ENCODE results near the gene C1QTNF9B.
"Not testable (repeated sequence)": the region's sequence is repeated elsewhere in the genome, so short reads cannot be mapped to it uniquely, and the experiment has no call there.

C1QTNF9B gene

DNA sequence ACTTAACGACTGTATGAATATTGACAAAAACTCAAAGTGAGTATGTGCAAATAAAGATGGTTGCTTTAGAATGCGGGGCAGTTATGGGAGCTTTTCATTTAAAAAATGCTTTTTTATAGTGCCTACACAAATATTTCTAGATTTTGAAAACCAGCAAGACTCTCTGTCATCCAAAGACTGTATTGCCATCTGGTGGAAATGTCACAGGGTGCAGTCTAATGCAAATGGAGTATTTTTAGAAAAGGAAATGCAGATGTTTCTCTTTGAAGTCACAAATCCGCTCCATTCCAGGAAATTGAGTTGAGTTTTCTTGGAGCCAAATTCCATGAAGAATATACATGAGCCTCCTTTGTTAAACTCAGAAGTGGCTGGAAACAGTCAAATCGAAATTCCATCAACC, 2.3 kb upstream of the C1QTNF9B start:
- Histone ChIP-seq H3K27me3 (replicated peaks; ENCODE audit: control insufficient read depth, insufficient read depth, low read length, poor library complexity, severe bottlenecking) (peaks cover 15% of the 10 kb centered on the region), H3K9me3 (ENCODE audit: control insufficient read depth, low read length) (no peaks in the 10 kb centered on the region), H3K27ac (ENCODE audit: insufficient read depth, low read length, poor library complexity, severe bottlenecking) (no peak overlapping the region), H3K4me3 (ENCODE audit: insufficient read depth, low read depth, low read length, poor library complexity, severe bottlenecking) (no peak overlapping the region), H3K36me3 (ENCODE audit: control insufficient read depth, insufficient read depth, low read length) (no peaks in the 10 kb centered on the region), H3K4me1 (ENCODE audit: control insufficient read depth, insufficient read depth, low read length, poor library complexity, severe bottlenecking) (peaks cover 6% of the 10 kb centered on the region)
- peak in 1 of 3 donors; percentile 18 for DNase-seq

DNA sequence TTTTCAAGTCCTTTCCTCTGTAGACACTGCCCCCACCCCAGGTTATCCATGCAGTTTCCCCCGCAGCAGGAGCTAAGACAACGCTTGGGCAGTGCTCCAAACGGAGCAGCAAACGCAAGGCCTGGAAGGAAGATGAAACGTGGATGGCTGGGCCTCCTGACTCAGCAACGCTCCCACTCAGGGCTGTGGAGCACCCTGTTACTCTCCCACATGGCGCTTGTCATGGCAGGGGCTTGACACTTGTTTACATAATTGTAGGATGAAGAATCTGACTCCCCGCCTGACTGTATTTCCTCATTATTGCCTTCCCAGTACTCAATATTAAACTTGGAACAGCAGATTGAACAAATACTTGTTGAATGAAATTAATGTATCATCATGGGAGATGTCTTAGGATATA, 799 bp upstream of the C1QTNF9B start:
- Histone ChIP-seq H3K27me3 (replicated peaks; ENCODE audit: control insufficient read depth, insufficient read depth, low read length, poor library complexity, severe bottlenecking) (peaks cover 4% of the 10 kb centered on the region), H3K36me3 (ENCODE audit: control insufficient read depth, insufficient read depth, low read length) (no peaks in the 10 kb centered on the region), H3K27ac (ENCODE audit: insufficient read depth, low read length, poor library complexity, severe bottlenecking) (no peak overlapping the region), H3K9me3 (ENCODE audit: control insufficient read depth, low read length) (no peaks in the 10 kb centered on the region), H3K4me1 (ENCODE audit: control insufficient read depth, insufficient read depth, low read length, poor library complexity, severe bottlenecking) (no peaks in the 10 kb centered on the region), H3K4me3 (ENCODE audit: insufficient read depth, low read depth, low read length, poor library complexity, severe bottlenecking) (no peak overlapping the region)
- no peak for DNase-seq

DNA sequence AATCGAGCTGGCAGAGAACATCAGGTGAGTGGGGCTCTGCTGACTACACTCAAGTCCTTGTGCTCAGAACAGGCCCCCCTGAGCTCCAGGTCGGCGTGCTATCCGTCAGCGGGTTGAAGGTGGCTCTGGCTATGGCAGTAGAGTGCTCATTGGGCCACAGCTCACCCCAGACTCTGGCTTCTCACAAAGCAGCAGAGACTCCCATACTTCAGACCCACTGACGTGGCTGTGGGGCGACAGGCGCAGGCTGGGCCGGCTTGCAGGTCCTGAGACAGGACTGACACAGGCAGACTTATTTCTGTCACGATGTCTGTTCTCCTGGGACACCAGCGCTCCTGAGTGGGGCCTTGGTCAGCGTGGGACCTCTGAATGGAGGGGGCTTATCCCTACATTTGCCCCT, 2.6 kb downstream of the C1QTNF9B start:
- H3K27me3 ChIP-seq (replicated peaks; ENCODE audit: control insufficient read depth, insufficient read depth, low read length, poor library complexity, severe bottlenecking); H3K27ac ChIP-seq (ENCODE audit: insufficient read depth, low read length, poor library complexity, severe bottlenecking); H3K36me3 ChIP-seq (ENCODE audit: control insufficient read depth, insufficient read depth, low read length); H3K9me3 ChIP-seq (ENCODE audit: control insufficient read depth, low read length); H3K4me1 ChIP-seq (ENCODE audit: control insufficient read depth, insufficient read depth, low read length, poor library complexity, severe bottlenecking); H3K4me3 ChIP-seq (ENCODE audit: insufficient read depth, low read depth, low read length, poor library complexity, severe bottlenecking); DNase-seq: not testable (repeated sequence)

DNA sequence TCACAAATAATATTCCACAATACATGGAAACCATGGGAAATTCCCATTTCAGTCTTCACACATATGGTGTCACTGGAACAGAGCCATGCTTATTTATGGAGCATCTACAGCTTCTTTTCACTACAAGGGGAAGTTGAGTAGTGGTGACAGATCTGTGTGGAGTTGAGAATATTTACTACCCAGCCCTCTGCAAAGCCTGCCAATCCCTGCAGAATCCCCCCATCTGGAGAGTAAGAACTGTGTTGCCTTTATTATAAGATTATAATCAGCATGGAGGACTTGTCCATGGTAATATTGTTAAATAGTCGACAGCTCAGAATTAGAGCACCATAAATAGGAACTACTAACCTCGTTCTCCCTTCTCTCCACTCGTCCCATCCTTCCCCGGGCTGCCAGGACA, 3.5 kb downstream of the C1QTNF9B start:
- not testable (repeated sequence) for H3K36me3 ChIP-seq (ENCODE audit: control insufficient read depth, insufficient read depth, low read length); H3K27ac ChIP-seq (ENCODE audit: insufficient read depth, low read length, poor library complexity, severe bottlenecking); H3K4me3 ChIP-seq (ENCODE audit: insufficient read depth, low read depth, low read length, poor library complexity, severe bottlenecking); H3K9me3 ChIP-seq (ENCODE audit: control insufficient read depth, low read length); H3K4me1 ChIP-seq (ENCODE audit: control insufficient read depth, insufficient read depth, low read length, poor library complexity, severe bottlenecking); DNase-seq; H3K27me3 ChIP-seq (replicated peaks; ENCODE audit: control insufficient read depth, insufficient read depth, low read length, poor library complexity, severe bottlenecking)

DNA sequence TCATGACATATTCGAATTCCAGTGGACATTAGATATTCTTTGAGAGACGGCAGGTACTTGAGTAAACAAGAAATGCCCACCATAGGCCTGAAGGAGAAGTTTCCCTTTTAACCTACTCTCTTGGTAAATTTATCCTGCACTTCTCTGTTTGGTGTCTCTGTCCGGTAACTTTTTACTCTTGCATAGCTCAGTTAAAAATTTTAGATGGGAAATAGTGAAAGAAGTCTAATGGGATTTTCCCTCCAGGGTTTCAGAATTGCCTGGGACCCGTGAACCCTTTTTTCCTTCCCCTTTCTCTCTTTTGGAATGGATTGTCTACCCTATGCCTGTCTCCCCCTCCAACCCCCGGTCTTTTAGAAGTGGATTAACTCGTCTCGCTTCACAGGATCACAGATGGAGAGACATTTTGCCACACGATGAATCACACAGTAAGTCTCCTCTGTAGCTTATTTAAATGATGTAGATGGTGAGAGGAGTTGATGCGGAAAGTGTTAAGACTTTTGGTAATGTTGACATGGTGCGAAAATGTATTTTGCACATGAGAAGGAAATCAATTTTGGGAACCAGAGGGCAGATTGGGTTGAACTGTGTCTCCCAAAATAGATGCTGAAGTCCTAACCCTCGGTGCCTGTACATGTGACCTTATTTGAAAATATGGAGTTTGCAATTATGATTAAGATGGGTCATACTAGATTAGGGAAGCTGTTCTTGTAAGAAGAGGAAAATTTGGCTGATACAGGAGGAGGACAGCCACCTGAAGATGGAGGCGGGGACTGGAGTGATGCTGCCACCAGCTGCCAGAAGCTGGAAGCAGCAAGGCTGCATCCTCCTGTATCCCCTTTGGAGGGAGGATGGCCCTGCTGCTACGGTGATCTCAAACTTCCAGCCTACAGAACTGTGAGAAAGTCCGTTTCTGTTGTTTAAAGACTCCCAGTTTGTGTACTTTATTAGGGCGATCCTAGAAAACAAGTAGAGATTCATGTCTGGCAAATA, 7.4 kb downstream of the C1QTNF9B start:
- DNase-seq: no peak
- H3K4me3 ChIP-seq (ENCODE audit: insufficient read depth, low read depth, low read length, poor library complexity, severe bottlenecking): peak overlapping the region; percentile 94
- H3K9me3 ChIP-seq (ENCODE audit: control insufficient read depth, low read length): no peaks in the 10 kb centered on the region
- H3K36me3 ChIP-seq (ENCODE audit: control insufficient read depth, insufficient read depth, low read length): peaks cover 1% of the 10 kb centered on the region
- H3K27me3 ChIP-seq (replicated peaks; ENCODE audit: control insufficient read depth, insufficient read depth, low read length, poor library complexity, severe bottlenecking): no peaks in the 10 kb centered on the region
- peak overlapping the region; percentile 58 for H3K27ac ChIP-seq (ENCODE audit: insufficient read depth, low read length, poor library complexity, severe bottlenecking)
- H3K4me1 ChIP-seq (ENCODE audit: control insufficient read depth, insufficient read depth, low read length, poor library complexity, severe bottlenecking): no peaks in the 10 kb centered on the region

DNA sequence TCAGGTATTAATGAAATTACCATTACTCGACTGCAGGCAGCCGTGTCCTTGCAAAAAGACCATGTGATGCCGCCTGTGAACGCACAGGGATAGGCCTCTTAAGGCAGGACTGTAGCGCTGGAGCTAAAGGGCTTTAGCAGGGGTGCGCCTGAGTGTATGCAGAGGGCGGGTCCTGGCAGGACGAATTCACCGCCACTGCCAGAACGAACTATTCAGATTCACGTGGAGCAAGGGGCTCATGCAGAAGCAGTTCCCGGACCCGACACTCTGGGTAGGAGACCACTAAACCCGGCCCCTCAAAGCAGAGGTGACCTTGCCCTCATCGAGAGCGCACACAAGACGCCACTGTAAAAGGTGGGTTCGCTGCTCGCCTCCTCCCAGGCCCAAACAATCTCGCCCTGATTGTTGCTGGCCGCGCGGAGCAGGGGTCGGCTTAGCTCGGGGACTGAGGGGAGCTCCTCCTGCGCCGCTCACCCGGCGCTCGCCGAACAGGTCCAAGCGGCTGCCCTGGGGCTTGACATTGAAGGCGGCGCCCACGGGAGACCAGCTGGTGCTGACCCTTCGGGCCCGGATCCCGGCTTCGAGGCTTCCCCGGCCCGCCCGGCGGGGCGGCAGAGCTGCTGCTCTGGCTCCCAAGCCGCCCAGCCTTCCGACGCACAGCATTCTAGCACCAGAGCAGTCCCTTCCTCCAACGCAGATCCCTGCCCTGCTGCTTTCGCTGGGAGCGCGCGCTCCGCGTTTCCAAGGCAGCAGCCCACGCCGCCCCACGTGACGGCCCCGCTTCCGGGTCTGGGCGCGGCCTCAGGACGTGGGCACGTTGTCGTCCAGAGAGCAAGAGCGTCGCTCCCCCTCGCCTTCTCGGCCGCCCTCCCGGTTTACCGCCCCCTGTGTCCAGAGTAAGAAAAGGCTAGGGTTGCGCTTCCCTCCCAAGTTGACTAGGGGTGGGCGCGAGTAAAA, 8.4 kb downstream of the C1QTNF9B start, which contains the start of gene MIPEP:
Gene MIPEP, minus strand, starts transcription at position 743 of the 957 bp plus-strand sequence. Its CDS starts 80 bp downstream, at position 663.
- peak within 1 kb of the TSS; percentile 58 for H3K27ac ChIP-seq (ENCODE audit: insufficient read depth, low read length, poor library complexity, severe bottlenecking)
- peak within 1 kb of the TSS; percentile 94 for H3K4me3 ChIP-seq (ENCODE audit: insufficient read depth, low read depth, low read length, poor library complexity, severe bottlenecking)
- no peaks in the 10 kb centered on the region for H3K27me3 ChIP-seq (replicated peaks; ENCODE audit: control insufficient read depth, insufficient read depth, low read length, poor library complexity, severe bottlenecking)
- H3K36me3 ChIP-seq (ENCODE audit: control insufficient read depth, insufficient read depth, low read length): peaks cover 6% of the 10 kb centered on the region
- DNase-seq: peak; percentile 69 to 79 (median 76)
- no peaks in the 10 kb centered on the region for H3K4me1 ChIP-seq (ENCODE audit: control insufficient read depth, insufficient read depth, low read length, poor library complexity, severe bottlenecking)
- no peaks in the 10 kb centered on the region for H3K9me3 ChIP-seq (ENCODE audit: control insufficient read depth, low read length)

DNA sequence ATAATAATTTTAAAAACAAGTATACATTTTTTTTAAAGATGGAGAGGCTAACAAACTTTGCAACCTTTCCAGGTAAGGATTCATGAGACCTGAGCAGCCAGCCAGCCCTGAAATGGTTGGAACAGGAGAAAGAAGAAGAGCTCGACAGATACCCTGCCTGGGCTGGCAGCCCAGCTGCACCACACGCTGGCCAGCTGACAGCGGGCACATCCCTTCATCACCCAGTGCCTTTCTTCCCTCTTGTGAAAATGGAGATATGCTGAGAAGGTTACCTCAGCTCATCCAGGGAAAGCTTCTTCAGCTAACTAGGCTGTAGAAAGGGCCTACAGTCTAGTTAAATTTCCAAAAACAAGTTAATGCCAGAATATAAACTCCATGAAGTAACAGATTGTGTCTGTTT, 12.9 kb downstream of the C1QTNF9B start:
- not testable (repeated sequence) for H3K4me1 ChIP-seq (ENCODE audit: control insufficient read depth, insufficient read depth, low read length, poor library complexity, severe bottlenecking); H3K4me3 ChIP-seq (ENCODE audit: insufficient read depth, low read depth, low read length, poor library complexity, severe bottlenecking); H3K27me3 ChIP-seq (replicated peaks; ENCODE audit: control insufficient read depth, insufficient read depth, low read length, poor library complexity, severe bottlenecking); H3K36me3 ChIP-seq (ENCODE audit: control insufficient read depth, insufficient read depth, low read length); H3K9me3 ChIP-seq (ENCODE audit: control insufficient read depth, low read length); H3K27ac ChIP-seq (ENCODE audit: insufficient read depth, low read length, poor library complexity, severe bottlenecking); DNase-seq

DNA sequence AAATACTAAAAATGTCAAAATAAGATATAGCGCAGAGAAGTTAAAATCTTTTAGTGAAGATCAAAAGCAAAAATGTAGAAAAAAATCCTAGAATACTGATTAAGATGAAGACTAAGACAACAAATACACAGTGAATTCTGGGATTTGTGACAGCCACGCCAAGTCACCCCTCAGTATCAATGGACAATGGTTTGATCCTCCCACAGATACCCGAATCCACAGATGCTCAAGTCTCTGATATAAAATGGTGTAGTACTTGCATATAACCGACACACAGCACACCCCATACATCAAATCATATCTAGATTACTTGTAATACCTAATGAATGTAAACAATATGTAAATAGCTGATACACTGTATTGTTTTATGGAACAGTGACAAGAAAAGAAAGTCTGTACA, 14.0 kb downstream of the C1QTNF9B start:
- peaks cover 18% of the 10 kb centered on the region for H3K36me3 ChIP-seq (ENCODE audit: control insufficient read depth, insufficient read depth, low read length)
- DNase-seq: no peak
- no peak overlapping the region for H3K4me3 ChIP-seq (ENCODE audit: insufficient read depth, low read depth, low read length, poor library complexity, severe bottlenecking)
- no peaks in the 10 kb centered on the region for H3K4me1 ChIP-seq (ENCODE audit: control insufficient read depth, insufficient read depth, low read length, poor library complexity, severe bottlenecking)
- no peaks in the 10 kb centered on the region for H3K27me3 ChIP-seq (replicated peaks; ENCODE audit: control insufficient read depth, insufficient read depth, low read length, poor library complexity, severe bottlenecking)
- no peaks in the 10 kb centered on the region for H3K9me3 ChIP-seq (ENCODE audit: control insufficient read depth, low read length)
- no peak overlapping the region for H3K27ac ChIP-seq (ENCODE audit: insufficient read depth, low read length, poor library complexity, severe bottlenecking)

DNA sequence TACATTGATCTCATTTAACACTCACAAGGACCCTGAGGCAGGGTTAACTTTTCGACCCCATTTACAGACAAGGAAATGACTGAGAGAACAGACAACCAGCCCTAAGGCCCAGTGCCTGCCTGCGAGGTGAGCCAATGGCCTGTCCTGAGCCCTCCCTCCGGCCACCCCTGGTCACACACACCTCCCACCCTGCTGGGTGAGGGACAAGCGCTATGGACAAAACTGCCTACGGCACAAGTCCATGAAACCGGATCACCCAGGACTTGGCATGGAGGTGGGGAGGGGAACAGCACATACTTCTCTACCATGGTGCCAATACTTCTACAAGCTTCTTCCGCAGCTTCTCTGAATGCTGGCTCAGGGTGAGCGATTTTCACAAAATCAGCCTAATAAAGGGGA, 15.9 kb downstream of the C1QTNF9B start:
- not testable (repeated sequence) for H3K27ac ChIP-seq (ENCODE audit: insufficient read depth, low read length, poor library complexity, severe bottlenecking); H3K27me3 ChIP-seq (replicated peaks; ENCODE audit: control insufficient read depth, insufficient read depth, low read length, poor library complexity, severe bottlenecking); H3K4me1 ChIP-seq (ENCODE audit: control insufficient read depth, insufficient read depth, low read length, poor library complexity, severe bottlenecking); DNase-seq; H3K9me3 ChIP-seq (ENCODE audit: control insufficient read depth, low read length); H3K4me3 ChIP-seq (ENCODE audit: insufficient read depth, low read depth, low read length, poor library complexity, severe bottlenecking)
- H3K36me3 ChIP-seq (ENCODE audit: control insufficient read depth, insufficient read depth, low read length): peaks cover 20% of the 10 kb centered on the region
